CD4-positive, alpha-beta T cell treated with Interferon alpha-2 for 1 hour (primary cell): ENCODE data around the gene SDK2.
"Not testable (repeated sequence)": the region's sequence is repeated elsewhere in the genome, so short reads cannot be mapped to it uniquely, and the experiment has no call there.

Experiments
- DNase-seq, 2 donors: peaks; one replicate each; pipeline ENCODE4 v3.0.0-alpha.2; 2020 to 2022

The SDK2 gene

DNA sequence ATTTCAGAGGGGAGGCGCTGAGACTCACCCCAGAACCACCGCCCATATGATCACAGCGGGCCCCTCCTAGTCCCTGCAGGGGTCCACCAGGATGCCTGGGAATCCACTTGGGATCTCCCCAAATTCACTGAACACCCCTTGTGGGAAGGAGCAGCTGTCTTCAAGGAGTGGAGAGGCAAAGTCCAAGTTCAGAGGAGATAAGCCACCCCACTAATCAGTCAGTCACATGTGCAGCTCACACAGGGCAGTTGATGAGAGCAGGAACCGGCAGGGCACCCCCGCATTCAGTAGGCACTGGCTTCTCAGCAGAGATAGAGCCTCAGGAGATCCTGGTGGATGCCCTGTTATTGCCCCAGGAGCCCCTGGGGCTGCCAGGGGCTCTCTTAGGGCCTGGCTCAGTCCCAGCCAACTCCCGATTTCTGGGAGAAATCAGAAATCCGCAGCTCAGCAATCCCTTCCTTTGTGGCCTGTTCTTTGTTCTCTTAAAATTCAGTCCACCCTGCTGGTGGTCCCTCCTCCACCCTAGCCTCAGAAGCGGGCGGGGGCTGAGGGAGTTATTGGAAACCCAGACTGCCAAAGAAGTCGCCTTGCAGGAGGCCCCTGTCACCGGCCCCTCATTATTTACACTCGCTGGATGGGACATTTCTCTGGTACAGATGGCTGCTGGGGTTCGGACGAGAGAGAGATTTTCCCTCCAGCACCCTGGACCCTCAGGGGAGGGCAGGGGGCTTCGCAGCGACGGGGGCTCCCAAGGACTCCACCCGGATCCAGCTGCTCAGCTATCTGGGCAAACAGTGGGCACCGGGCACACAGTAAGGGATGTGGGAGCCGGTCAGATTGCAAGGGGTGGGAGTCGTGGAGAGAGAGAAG, 334.3 kb downstream of the SDK2 start:
- DNase-seq, result no peak

DNA sequence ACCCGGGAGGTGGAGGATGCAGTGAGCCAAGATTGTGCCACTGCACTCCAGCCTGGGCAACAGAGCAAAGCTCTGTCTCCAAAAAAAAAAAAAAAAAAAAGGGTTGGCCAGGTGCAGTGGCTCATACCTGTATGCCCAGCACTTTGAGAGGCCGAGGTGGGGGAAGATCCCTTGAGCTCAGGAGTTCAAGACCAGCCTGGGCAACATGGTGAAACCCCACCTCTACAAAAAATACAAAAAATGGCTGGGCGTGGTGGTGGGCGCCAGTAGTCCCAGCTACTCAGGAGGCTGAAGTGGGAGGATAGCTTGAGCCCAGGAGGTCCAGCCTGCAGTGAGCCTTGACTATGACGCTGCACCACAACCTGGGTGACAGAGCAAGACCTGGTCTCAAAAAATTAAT, 335.3 kb downstream of the SDK2 start:
- DNase-seq, result not testable (repeated sequence)

GRCh38 chr17:73308017-73308823, 336.0 kb downstream of the SDK2 start:
- no peak for DNase-seq

DNA sequence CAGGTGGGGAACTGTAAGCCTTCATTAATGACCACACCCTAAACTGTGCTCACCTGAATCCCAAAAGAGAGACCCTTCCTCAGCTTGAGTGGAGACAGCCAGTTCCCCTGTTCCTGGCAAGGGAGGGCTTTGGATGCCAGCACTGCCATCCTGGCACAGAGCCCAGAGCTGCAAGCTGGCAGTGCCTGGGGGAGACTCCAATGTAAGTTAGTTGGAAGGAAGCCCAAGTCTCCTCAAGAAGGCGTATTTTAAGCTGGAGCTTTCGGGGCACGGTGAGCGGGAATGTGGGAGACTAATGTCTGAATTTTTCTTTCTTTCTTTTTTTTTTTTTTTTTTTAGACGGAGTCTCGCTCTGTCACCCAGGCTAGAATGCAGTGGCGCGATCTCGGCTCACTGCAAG, 337.1 kb downstream of the SDK2 start:
- DNase-seq, result no peak

- no peak for DNase-seq
Measured at GRCh38 chr17:73305845-73306836, 338.1 kb downstream of the SDK2 start.

DNA sequence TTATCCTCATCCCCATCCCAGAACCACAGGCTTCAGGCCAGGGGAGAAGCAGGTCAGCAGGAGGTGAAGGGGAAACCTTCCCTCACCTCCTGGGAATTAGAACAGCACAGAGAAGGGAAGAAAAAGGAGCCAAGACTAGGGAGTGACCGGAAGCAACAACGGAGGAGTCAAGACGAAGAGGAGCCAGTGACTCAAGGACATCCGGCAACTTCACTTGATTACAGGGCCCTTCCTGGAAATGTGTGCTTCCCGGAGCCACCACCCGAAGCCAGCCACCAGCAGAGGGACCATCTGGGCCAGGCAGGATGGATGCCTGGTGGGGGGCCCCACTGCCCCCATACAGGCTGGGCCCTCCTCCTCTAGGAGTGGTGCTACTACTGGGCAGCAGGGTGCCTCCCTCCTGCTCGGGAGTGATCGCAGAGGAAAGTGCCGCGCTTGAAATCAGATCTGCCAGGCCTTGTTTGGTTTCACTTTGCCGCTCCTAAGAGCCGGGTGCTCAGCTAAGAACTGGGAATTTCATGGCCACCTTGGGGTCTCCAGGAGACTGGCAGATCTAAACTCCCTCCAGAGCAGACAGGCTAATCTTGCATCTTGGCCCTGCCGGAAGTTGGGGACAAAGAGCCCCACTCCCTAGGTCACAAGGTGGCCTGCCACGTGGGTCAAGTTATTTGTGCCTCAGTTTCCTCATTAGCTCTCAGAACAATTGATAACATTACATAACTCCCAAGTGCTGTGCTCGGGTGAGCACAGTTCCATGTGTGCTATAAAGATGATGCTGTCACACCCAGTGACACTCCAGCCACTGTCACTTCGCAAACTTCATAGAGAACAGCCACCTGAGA, 339.1 kb downstream of the SDK2 start:
- DNase-seq, result peak in 1 of 2 donors; percentile 35

DNA sequence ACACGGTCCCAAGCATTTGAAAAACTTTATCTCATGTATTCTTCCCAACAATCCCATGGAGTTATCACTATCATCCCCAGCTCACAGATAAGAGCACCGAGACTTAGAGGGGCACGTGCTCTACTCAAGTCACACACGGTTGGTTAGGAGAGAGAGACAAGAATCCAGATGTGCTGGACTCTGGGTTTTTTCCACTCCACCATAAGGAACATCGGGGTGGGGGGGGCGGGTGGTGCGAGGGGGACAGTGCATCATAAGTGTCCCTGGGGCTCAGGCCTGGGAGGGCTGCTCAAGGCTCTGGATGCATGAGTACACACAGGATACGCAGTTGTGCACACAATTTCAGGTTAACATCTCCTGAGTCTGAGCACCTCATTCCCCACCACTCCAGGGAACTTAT, 339.8 kb downstream of the SDK2 start:
- no peak for DNase-seq

DNA sequence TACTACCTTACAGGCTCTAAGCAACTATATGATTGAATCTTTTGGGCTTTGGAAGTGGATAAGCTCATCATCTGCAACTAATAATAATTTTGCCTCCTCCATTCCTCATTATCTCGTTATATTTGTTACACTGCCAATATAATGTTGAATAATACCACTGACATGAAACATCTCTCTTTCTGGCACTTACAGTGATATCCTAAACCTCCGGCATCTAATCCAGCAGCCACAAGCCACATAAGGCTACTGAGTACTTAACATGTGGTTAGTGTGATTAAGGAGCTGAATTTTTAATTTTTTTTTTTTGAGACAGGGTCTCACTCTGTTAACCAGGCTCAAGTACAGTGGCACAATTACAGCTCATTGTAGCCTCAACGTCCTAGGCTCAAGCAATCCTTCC, 342.1 kb downstream of the SDK2 start:
- DNase-seq, result no peak

GRCh38 chr17:73301369-73301768, 342.9 kb downstream of the SDK2 start:
- no peak for DNase-seq

DNA sequence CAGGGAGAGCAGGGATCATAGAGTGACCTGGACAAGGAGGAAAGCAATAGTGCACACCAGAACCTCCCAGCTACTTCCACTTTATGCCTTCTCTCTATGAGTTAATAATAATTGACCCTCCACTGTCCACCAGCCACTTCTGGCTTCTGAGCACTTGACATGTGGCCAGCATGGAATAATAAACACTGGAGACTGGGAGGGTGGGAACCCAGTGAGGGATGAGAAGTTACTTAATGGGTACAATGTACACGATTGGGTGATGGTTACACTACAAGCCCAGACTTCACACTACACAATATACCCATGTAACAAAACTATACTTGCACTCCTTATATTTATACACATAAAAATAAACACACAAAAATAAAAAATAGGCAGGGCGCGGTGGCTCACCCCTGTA, 343.9 kb downstream of the SDK2 start:
- no peak for DNase-seq

DNA sequence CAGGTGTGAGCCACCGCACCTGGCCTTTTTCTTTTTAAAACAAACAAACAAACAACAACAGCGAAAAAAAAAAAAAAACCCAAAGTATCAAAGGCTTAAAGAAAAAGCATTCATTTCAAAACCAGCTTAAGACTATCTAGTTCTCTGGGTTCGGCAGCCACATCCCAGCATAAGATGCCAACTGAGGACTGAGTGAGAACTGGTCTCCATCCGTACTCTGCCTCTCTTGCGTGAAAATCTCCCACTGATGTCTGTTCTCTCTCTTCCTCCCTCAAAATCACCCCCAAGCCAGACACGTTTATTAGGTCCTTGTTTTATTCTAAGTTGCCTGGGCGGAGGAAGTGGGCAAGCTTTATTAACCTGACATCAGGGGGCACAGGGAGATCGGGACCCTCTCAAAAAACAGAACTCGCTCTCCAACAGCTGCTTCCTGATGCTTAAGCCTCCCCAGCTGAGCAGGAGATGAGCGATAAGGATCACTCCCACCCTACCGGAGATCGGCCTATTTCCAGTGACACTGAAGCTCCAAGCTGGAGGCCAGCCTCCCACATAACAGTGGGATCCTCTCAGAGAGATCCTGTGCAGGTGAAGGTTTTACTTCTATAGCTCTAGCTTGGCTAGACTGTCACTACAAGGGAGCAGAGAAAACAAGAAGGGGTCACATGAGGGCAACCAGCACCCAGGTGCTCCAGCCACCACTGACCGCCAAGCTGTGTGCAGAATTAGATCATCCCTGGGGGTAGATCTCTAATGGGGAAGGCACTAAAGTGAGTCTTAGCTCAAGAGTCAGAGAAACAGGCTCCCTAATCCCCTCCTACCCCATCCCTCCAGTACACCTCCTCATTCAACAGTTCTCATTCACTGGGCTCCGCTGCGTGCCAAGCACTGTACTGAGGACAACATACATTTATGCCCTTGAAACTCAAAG, 346.0 kb downstream of the SDK2 start:
- DNase-seq, result no peak

DNA sequence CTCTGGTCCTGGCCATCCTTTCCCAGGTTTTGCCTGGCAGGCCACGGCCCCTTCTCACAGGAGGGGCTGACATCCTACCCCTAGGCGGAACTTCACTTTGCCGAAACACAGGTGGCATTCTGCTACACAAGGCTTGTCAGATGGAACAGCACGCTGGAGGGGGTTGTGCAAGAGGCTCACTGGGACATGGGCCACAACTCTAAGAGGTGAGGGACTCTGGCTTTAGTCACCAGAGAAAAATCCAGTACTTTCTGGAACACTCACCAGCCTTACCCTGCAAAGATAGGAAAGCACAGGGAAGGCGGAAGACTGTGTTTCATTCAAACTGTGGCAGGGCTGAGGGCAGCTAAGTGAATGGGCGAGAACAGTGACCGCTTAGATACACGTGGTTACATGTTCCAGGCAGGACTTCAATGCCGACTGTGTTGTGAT, 350.7 kb downstream of the SDK2 start:
- no peak for DNase-seq

DNA sequence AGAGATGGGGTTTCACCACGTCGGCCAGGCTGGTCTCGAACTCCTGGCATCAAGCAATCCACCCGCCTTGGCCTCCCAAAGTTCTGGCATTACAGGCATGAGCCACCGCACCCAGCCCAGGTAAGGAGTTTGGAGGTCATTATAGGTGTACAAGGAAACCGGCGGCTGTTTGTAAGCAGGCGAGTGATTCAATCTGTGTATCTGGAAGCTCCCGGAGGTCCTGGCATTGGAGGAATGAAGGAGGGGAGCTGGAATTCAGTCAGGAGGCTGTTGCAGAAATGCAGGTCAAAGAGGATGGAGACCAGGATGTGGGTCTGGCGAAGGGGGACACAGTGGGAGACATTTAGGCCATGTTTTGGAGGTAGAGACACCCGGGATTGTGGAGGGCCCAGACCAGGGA, 351.2 kb downstream of the SDK2 start:
- no peak for DNase-seq

DNA sequence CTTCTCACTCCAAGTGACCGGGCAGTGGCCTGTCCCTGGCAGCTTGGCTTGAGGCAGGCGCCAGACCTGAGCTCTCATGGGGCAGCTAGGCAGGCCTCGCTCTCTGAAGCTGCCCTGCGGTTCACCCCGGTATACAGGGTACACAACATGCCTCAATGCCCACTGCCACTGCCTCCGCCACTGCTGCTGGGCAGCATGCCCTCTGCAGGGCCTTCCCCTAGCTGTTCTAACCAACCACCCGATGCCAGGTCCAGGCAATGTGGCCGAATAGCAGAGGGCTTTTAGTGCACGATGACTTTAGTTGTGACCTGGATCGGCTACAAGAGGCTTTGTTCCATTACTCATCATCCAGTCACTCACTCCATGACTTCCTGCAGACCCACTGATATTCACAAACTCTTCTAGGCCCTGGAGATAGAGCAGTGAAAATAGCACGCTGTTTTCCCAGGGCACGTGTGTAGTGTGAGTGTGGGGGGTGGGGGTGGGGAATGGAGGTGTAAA, 352.2 kb downstream of the SDK2 start:
- DNase-seq, result no peak

- DNase-seq, result peak; percentile 9 to 61
Measured at GRCh38 chr17:73291260-73291801, 352.9 kb downstream of the SDK2 start.

- no peak for DNase-seq
Measured at GRCh38 chr17:73290399-73291259, 353.6 kb downstream of the SDK2 start.

- no peak for DNase-seq
Measured at GRCh38 chr17:73289549-73290254, 354.5 kb downstream of the SDK2 start.

GRCh38 chr17:73288534-73289302, 355.5 kb downstream of the SDK2 start:
- DNase-seq, result no peak
